NCI-H1436 treated with DMSO at 0.1 percent for 48 hours (cell line): Measurements from ENCODE around the gene ZCCHC2.

Experiments
- DNase-seq: peaks from one replicate; lab custom pipeline; 2025; lab: John Stamatoyannopoulos, UW

ZCCHC2 gene

DNA sequence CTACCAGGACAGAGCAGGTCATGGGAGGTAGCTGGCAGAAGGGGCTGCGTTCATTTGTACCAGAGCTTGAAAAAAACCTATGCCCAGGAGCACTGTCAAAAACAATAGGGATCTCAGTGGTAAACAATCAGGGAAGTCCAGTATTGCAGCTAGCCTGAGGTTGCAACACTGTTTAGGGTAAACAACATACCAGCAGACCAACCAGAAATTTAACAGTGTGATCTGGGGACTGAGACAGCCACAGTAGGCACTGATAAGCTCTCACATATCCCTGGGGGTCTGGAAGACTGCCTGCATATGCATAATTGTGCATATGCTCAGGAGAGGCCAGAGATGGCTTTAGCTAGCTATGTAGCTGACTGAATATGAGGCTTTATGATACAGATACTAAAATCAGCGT is 12.0 kb upstream of the ZCCHC2 start:
- DNase-seq: no peak

DNA sequence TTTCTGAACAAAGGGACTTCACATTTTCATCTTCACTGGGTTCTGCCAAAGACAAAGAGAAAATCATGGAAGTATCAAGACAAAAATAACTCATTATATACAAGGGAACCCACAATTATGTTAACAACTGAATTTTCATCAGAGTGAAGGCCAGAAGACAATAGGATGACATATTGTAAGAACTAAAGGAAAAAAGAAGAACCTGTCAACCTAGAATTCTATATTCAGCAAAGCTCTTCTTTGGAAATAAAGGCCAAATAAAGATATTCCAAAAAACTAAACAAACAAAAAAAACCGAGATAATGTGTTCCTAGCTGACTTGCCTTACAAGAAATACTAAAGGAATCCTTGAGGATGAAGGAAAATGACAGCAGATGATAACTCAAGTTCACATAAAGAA is 10.3 kb upstream of the ZCCHC2 start:
- no peak for DNase-seq

DNA sequence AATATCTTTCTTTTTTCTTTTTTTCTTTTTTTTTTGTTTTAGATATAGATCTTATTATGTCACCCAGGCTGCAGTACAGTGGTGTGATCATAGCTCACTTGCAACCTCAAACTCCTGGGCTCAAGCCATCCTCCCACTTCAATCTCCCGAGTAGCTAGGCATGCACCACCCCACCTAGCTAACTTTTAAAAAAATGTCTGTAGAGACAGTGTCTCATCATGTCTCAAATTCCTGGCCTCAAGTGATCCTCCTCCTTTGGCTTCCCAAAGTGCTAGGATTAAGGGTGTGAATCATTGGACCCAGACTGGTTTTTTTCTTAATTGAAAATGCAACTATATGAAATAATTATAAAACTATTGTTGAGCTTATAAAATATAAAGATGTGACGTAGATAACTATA is 9.8 kb upstream of the ZCCHC2 start:
- no peak for DNase-seq

- DNase-seq: no peak
These were observed 8.3 kb upstream of the ZCCHC2 start for GRCh38 chr18:62514570-62514969.

GRCh38 chr18:62516242-62516641 is 6.6 kb upstream of the ZCCHC2 start:
- no peak for DNase-seq

DNA sequence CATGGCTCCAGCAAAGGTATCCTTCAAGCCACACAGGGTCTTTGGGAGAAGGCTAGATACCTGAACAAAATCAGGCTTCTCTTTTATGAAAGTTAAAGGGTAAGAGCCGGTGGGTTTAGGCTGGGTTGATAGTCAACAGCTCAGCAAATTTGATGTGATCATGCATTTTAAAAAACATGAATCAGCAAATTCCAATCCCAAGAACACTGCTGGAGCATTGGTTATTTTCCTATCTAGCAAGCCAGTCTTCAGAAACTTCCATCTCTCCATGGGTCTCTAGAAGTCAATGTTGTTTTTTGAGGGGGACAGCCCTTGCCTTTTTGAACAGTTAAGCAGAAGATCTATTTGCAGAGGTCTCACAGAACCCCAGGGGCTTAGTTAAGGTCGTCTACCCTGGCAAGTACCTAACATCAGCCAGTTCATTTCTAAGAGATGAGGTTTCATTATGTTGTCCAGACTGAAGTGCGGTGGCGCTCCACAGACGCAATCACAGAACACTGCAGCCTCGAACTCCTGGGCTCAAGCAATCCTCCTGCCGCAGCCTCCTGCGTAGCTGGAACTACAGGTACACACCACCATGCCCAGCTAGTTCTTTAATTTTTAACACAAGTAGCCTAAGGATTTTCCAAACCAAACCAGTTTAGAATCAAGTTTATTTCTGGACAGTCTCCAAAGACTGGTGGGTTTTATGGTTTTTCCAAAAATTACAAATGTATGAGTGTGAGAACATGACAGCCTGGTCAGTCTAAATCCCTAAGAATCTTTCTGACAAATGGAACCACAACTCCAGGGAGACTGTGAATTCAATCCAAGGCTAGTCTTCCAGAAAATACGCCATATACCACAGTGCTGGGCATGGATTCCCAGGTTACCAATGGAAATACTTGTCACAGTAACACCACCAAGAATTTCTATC is 4.1 kb upstream of the ZCCHC2 start:
- no peak for DNase-seq

DNA sequence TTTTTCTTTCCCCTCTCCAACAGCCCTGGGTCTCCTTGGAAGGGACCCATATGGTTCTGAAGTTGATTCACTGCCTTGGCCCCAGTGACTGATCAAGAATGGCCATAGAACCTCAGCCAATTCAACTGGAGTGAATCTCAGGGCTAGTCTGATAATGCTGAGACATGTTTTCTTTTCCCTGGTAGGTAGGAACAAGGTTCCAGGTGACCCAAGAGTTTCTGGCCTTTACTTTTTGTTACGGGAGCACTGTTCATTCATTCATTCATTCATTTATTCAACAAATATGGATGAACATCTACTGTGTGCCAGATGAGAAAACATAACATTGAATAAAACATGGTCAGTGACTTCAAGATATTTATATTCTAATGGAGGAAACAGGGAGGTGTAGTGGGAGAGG is 3.1 kb upstream of the ZCCHC2 start:
- DNase-seq: no peak

DNA sequence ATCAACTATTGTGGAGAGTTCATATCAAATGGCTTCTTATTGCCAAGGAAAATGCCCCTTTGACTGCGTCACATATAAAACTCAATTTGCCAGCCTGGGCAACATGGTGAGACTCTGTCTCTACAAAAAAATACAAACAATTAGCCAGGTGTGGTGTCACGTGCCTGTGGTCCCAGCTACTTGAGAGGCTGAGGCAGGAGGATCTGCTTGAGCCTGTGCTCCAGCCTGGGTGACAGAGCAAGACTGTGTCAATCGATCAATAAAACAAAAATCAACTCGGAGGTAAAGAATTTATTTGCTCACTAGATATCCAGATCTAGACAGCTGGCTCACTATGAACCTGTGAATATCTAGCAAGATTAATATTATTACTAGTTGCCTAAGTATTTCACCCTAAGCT is 1.7 kb upstream of the ZCCHC2 start:
- DNase-seq: no peak

DNA sequence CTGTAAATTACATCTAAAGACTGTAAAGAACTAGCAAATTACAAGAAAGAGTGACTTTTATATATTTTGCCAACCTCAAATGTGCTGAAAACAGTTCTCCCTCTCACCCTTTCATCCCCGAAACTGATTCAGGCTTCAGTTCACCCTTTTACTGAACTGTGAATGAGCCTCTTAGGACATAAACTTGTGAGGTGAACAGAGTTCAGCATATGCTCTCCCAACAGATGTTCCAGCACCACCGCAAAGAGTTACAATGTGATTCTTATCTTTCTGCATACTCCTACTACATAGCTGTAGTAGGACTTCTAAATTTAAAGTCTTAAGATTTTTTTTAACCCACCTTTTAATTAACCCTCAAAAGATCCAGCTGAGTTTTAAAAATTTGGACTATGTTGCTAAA is 1.2 kb upstream of the ZCCHC2 start:
- DNase-seq: no peak

- no peak for DNase-seq
These were observed 684 bp upstream of the ZCCHC2 start for GRCh38 chr18:62522178-62522503.

DNA sequence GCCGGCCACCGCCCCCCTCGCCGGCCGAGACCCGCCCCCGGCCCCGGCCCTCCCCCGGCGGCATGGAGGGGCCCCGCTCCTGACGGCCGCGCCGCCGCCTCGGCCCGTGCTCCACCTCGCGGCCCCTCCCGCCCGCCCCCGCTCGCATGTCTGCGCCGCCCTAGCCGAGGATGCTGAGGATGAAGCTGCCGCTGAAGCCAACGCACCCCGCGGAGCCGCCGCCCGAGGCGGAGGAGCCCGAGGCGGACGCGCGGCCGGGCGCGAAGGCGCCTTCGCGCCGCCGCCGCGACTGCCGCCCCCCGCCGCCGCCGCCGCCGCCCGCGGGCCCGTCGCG is 397 bp downstream of the ZCCHC2 start:
- no peak for DNase-seq

- no peak for DNase-seq
These were observed 1.0 kb downstream of the ZCCHC2 start for GRCh38 chr18:62523631-62524439.

DNA sequence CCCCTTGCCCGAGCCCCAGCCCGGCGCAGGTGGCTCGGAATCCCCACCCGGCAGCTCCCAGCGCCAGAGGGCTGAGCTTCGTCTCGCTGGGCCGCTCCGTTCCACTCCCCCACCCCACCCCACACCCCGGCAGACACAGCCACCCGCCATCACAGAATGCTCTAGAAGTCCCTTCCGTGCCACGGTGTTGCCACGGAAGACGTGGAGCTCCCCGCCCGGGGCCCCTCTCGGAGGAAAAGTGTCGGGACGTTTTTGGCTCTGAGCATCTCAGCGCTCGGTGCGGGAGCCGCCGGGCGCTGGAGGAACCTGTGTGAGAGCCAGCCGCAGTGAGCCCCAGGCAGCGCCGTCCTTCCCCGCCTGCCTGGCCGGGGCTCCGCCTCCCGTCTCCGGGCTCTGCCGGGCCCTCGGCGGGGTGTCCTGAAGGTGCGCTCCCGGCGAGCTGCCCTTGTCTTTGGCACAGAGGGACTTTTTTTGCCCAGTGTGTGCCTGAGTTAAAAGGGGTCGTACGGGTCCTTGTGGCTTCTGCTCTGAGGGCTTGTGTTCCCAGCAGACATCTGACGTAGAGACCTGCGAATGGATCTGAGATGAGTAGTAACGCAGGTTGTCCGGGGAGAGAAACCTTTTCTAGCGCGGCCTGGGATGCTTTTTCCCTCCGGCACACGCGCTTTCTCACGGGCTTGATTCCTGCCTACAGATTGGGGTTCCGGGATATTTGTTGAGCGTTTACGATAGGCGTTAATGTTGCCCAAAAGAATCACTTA is 1.8 kb downstream of the ZCCHC2 start:
- DNase-seq: no peak

GRCh38 chr18:62525608-62526007 is 2.8 kb downstream of the ZCCHC2 start:
- DNase-seq: no peak

GRCh38 chr18:62526098-62527025 is 3.5 kb downstream of the ZCCHC2 start:
- no peak for DNase-seq

DNA sequence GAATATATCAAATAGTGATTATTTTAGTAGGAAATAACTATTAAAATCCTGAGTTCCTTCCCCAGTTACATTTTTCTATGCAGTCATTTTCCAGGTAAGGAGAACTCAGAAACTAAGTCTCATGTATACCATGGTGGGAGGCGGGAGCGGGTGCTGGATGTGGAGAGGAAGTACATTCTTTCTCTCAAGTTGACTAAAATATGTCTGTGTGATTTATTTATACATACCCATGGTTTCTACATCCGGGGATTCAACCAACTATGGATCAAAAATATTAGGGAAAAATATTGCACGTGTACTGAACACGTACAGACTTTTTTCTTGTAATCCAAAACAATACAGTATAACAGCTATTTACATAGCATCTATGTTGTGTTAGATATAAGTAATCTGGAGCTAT is 6.8 kb downstream of the ZCCHC2 start:
- DNase-seq: no peak

GRCh38 chr18:62531078-62531477 is 8.3 kb downstream of the ZCCHC2 start:
- DNase-seq: no peak

GRCh38 chr18:62531931-62532330 is 9.1 kb downstream of the ZCCHC2 start:
- no peak for DNase-seq

DNA sequence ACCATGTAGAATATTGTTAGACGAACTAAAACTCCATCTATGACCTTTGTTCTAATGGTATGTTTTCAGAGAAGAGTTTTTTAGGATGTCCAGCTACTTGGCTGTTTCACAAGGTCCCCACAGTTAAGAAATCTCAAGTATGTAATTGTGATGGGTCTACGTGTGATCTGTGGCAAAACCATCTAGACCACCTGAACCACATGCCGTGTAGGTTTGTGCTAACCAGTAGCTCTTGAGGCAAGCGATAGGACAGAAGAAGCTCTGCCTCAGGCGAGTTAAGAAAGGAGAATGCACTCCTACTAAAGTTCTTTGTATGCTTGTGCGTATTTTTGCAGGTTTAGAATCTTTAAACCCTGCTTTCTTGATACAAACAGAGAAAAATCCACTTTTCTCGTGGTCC is 13.2 kb downstream of the ZCCHC2 start:
- DNase-seq: no peak

- DNase-seq: no peak
These were observed 14.4 kb downstream of the ZCCHC2 start for GRCh38 chr18:62537042-62537894.

GRCh38 chr18:62537946-62538345 is 15.1 kb downstream of the ZCCHC2 start:
- DNase-seq: no peak
